Spleen (tissue), 11 donors: ENCODE measurements around the gene GAPVD1. TPM values are rescaled to one million over a fixed set of nuclear protein-coding genes. Genes with fewer than 3 reads are reported as not detected.

Experiments used
- DNase-seq: peaks from one replicate; pipeline ENCODE4 v3.0.0-alpha.2; 2020
- H3K27ac ChIP-seq, 8 donors: fragments of 200-600 bp; sonication (generic) in 7 of 8; 1 replicate in 4 of 8; 2 replicates in 4 of 8; pipeline versions ENCODE4 v1.5.0 to v1.8.0; 2016 to 2021; ENCODE audit warnings: inconsistent platforms in 4 of 8, mild to moderate bottlenecking in 4 of 8, moderate library complexity in 1 of 8
- H3K27me3 ChIP-seq, 7 donors: fragments of 200-600 bp; sonication (generic) in 6 of 7; replicated peaks in 1 of 7; 1 replicate in 4 of 7; 2 replicates in 3 of 7; pipeline versions ENCODE4 v1.5.0 to v1.8.0; 2016 to 2021; ENCODE audit warnings: inconsistent platforms in 3 of 7, mild to moderate bottlenecking in 1 of 7
- H3K36me3 ChIP-seq, 6 donors: fragments of 200-600 bp; sonication (generic) in 5 of 6; 1 replicate in 4 of 6; 2 replicates in 2 of 6; pipeline versions ENCODE4 v1.5.0 to v1.8.0; 2016 to 2021; ENCODE audit warnings: inconsistent platforms in 2 of 6
- H3K4me1 ChIP-seq, 6 donors: fragments of 200-600 bp; sonication (generic) in 5 of 6; 1 replicate in 3 of 6; 2 replicates in 3 of 6; pipeline versions ENCODE4 v1.5.0 to v1.8.0; 2016 to 2021; ENCODE audit warnings: inconsistent platforms in 3 of 6
- H3K4me3 ChIP-seq, 8 donors: fragments of 200-600 bp; sonication (generic) in 7 of 8; 1 replicate in 4 of 8; 2 replicates in 4 of 8; pipeline versions ENCODE4 v1.5.0 to v1.8.0; 2016 to 2021; ENCODE audit warnings: inconsistent platforms in 4 of 8, mild to moderate bottlenecking in 4 of 8, moderate library complexity in 2 of 8
- H3K9me3 ChIP-seq, 8 donors: fragments of 200-600 bp; sonication (generic) in 7 of 8; 1 replicate in 4 of 8; 2 replicates in 4 of 8; pipeline versions ENCODE4 v1.5.0 to v1.8.0; 2016 to 2021; ENCODE audit warnings: inconsistent platforms in 4 of 8
- POLR2A ChIP-seq, 3 donors: fragments of 450-650 bp; IDR thresholded peaks; one replicate each; pipeline ENCODE4 v1.5.1; 2017; ENCODE audit warnings: antibody characterized with exemption in 3 of 3, mild to moderate bottlenecking in 1 of 3
- POLR2AphosphoS5 ChIP-seq, 3 donors: sonication (generic); formaldehyde crosslinking; IDR thresholded peaks; one replicate each; pipeline ENCODE4 v1.5.1; 2017; ENCODE audit warnings: antibody characterized with exemption in 3 of 3
- WGBS, 5 donors: extraction: QIAGEN DNeasy Blood & Tissue Kit in 3 of 5; methylation state at CpG; one replicate each; pipeline versions ENCODE4 v1.1.5 to v1.1.7; 2013 to 2018; 5-methylcytosine and 5-hydroxymethylcytosine counted together
- intact Hi-C: fragments of 100-400 bp; cut with DNase I; formaldehyde crosslinking; loops from one replicate; pipeline ENCODE4 v1.15.0; 2023; ENCODE audit warnings: low total_unique reads
- polyA plus RNA-seq, 3 donors: library from polyadenylated mRNA; stranded (reverse); fragments of 200-250 nt; gene quantifications; one replicate each; pipeline ENCODE4 v1.2.1, GENCODE V29; 2013
- total RNA-seq, 7 donors: library from RNA; depleted of rRNA in 3 of 7; stranded (reverse); fragments of >200 nt in 3 of 7; fragmentation: NEBNext Ultra II Directional in 4 of 7; extraction: Animal tissue kit (Norgen Biotek cat#: 25700) in 4 of 7; gene quantifications; one replicate each; pipeline versions ENCODE4 v1.1.0 to v1.2.1, GENCODE V29; 2016 to 2021
- TF ChIP-seq, protein P1 (sequence below), 11 experiments: fragments of 200-600 bp in 7 of 11; fragments of 450-650 bp in 4 of 11; sonication (generic) in 4 of 11; IDR thresholded peaks in 8 of 11; conservative IDR thresholded peaks in 3 of 11; 1 replicate in 7 of 11; 2 replicates in 4 of 11; pipeline versions ENCODE4 v1.4.0 to v1.8.0; 2016 to 2021; ENCODE audit warnings: antibody characterized with exemption in 11 of 11, inconsistent platforms in 4 of 11, mild to moderate bottlenecking in 1 of 11
- donor health status: healthy with polysubstance abuse.
- donor health status: DM: no; HTN: no; CAD: no; lungs with moderate emphysema.
- donor health status: DM: no; HTN: no; CAD: no.
- donor health status: Bipolar disorder and iron deficiency.
- donor health status: healthy.
- donor health status: DM: no; HTN: no; CAD: no.
- donor health status: DM: yes; HTN: yes; CAD: no.

The GAPVD1 gene
- total and polyA plus RNA-seq, 10 donors = 4.9 to 79.3 (median 61.9) TPM

DNA sequence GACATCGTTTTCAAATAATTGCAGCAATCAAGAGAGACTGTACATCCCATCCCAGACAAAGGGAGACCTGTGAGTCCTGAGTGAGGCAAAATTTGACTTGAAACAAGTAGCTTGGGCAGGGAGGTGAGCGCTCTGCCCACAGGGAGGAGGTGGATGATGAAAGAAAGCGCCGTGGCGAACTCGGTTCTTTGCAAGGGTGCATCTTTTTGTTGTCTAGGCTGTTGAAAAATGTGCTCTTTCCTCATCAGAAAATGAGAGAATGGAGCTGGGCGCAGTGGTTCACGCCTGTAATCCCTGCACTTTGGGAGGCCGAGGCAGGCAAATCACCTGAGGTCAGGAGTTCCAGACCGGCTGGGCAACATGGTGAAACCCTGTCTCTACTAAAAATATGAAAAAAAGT lies 150.5 kb downstream of the GAPVD1 start:
- WGBS, 5 donors = 77 to 87% (median 81%) methylated on average over 10 of the region's 10 CpGs

DNA sequence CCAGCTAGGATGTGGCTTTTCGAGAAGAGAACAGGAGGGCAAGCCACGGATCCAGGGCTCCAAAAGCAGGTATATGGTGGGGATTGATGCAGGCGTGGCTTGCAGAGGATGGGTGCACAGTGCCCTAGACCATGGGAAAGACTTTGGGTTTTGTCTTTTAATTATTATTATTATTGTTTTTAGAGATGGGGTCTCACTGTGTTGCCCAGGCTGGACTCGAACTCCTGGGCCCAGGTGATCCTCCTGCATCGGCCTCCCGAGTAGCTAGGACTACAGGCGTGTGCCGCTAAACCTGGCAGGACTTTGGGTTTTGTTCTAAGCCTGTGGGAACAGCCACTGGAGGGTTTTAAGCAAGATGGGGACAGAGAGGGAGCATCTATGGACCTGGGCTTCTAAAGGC lies 152.0 kb downstream of the GAPVD1 start:
- WGBS, 5 donors = 90 to 97% (median 94%) methylated on average over 8 of the region's 8 CpGs
- H3K27me3 ChIP-seq = peaks cover 0 to 19% (median 5%) of the 10 kb centered on the region in 7 donors
- no peaks in the 10 kb centered on the region for H3K36me3 ChIP-seq
- TF ChIP-seq POLR2AphosphoS5 (IDR thresholded peaks at IDR 0.05) (no peak), POLR2A (IDR thresholded peaks at IDR 0.05) (no peak)
- TF ChIP-seq, protein P1, sequence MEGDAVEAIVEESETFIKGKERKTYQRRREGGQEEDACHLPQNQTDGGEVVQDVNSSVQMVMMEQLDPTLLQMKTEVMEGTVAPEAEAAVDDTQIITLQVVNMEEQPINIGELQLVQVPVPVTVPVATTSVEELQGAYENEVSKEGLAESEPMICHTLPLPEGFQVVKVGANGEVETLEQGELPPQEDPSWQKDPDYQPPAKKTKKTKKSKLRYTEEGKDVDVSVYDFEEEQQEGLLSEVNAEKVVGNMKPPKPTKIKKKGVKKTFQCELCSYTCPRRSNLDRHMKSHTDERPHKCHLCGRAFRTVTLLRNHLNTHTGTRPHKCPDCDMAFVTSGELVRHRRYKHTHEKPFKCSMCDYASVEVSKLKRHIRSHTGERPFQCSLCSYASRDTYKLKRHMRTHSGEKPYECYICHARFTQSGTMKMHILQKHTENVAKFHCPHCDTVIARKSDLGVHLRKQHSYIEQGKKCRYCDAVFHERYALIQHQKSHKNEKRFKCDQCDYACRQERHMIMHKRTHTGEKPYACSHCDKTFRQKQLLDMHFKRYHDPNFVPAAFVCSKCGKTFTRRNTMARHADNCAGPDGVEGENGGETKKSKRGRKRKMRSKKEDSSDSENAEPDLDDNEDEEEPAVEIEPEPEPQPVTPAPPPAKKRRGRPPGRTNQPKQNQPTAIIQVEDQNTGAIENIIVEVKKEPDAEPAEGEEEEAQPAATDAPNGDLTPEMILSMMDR (IDR thresholded peaks at IDR 0.05 in 8 of 11, conservative IDR thresholded peaks at IDR 0.05 in 3 of 11) = no peak
- H3K4me3 ChIP-seq = no peak overlapping the region
- intact Hi-C loops = no loop called here
- H3K27ac ChIP-seq = no peak overlapping the region
- peaks cover 3 to 7% (median 4%) of the 10 kb centered on the region in 6 donors for H3K4me1 ChIP-seq
- H3K9me3 ChIP-seq = no peaks in the 10 kb centered on the region
- DNase-seq = no peak

More for the DNA sequence above, 150.5 kb downstream of the GAPVD1 start:
- no peak overlapping the region for H3K4me3 ChIP-seq
- peaks cover 8 to 21% (median 17%) of the 10 kb centered on the region in 6 donors for H3K4me1 ChIP-seq
- H3K36me3 ChIP-seq = no peaks in the 10 kb centered on the region
- intact Hi-C loops = no loop called here
- no peaks in the 10 kb centered on the region for H3K9me3 ChIP-seq
- TF ChIP-seq POLR2A (IDR thresholded peaks at IDR 0.05) (no peak), POLR2AphosphoS5 (IDR thresholded peaks at IDR 0.05) (no peak)
- TF ChIP-seq, protein P1 (IDR thresholded peaks at IDR 0.05 in 8 of 11, conservative IDR thresholded peaks at IDR 0.05 in 3 of 11) = no peak
- no peak for DNase-seq
- peaks cover 0 to 33% (median 11%) of the 10 kb centered on the region in 7 donors for H3K27me3 ChIP-seq
- H3K27ac ChIP-seq = no peak overlapping the region

DNA sequence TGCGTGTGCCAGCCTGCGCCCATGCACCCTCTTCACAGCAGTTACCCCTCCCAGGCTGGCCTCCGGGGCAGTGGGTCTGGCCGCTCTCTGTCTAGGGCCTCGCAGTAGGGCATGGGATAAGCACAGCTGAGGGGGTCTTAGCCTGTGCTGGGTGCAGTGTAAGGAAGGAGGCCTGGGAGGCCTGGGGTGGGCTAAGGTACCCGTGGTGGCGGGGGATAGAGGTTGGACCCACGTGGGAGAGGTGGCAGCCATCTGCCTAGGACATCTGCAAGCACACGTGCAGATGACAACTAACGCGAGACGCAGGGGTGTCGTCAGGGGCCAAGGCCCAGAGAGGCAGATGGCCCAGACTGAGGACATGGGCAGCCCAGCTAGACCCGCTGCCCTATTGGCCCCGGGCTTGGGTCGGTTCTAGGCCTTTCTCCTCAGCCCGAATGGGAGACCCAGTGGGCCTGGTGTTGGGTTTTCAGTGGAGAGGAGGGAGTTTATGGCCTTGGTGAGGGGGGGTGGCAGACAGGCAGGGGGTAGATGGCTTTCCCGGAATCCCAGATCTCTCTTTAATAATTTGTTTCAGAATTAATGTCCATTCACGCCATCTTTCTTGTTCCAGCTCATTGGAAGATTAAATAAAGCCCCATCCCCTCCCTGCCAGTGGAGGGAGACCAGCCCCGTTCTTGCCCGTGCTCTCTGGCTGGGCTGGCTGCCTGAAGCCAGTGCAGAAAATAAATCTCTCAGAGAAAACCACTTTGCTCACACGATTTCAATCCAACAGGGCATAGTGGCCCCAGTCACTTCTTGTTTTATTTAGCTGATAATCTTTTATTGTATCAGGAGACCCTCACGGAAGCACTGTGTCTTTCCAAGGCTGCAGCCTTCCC lies 154.2 kb downstream of the GAPVD1 start:
- H3K4me3 ChIP-seq = no peak overlapping the region
- WGBS, 5 donors = 87 to 94% (median 88%) methylated on average over 21 to 23 of the region's 23 CpGs
- intact Hi-C loops = no loop called here

DNA sequence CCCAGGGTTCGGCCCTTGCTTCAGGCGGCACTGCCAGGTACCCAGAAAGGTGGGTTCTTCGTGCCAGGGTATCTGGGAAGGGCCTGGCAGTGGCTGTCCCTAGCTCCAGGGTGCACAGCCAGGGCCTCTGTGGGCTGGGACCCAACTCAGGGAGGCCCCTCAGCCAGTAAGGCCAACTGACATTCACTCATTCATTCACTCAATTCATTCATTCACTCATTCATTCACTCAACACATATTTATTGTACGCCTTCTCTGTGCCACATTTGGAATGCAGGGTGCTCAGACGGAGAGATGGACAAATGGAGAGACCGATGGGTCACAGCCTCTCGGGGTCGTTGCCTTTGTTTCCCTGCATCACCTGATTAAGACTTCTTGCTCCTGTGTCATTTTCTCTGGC lies 154.9 kb downstream of the GAPVD1 start:
- H3K4me3 ChIP-seq = no peak overlapping the region
- H3K36me3 ChIP-seq = no peaks in the 10 kb centered on the region
- 94 to 99% (median 95%) methylated on average over 8 of the region's 8 CpGs for WGBS, 5 donors
- no peak for DNase-seq
- H3K9me3 ChIP-seq = no peaks in the 10 kb centered on the region
- intact Hi-C loops = no loop called here
- no peaks in the 10 kb centered on the region for H3K4me1 ChIP-seq
- H3K27me3 ChIP-seq = no peaks in the 10 kb centered on the region
- TF ChIP-seq POLR2A (IDR thresholded peaks at IDR 0.05) = no peak
- TF ChIP-seq POLR2AphosphoS5 (IDR thresholded peaks at IDR 0.05) = no peak
- TF ChIP-seq, protein P1 (IDR thresholded peaks at IDR 0.05 in 8 of 11, conservative IDR thresholded peaks at IDR 0.05 in 3 of 11) = no peak
- H3K27ac ChIP-seq = no peak overlapping the region

More for the DNA sequence above, 154.2 kb downstream of the GAPVD1 start:
- no peak overlapping the region for H3K27ac ChIP-seq
- TF ChIP-seq, protein P1 (IDR thresholded peaks at IDR 0.05 in 8 of 11, conservative IDR thresholded peaks at IDR 0.05 in 3 of 11) = no peak
- TF ChIP-seq POLR2AphosphoS5 (IDR thresholded peaks at IDR 0.05) (no peak), POLR2A (IDR thresholded peaks at IDR 0.05) (no peak)
- DNase-seq = no peak
- H3K27me3 ChIP-seq = peaks cover 0 to 2% (median 0%) of the 10 kb centered on the region in 7 donors
- no peaks in the 10 kb centered on the region for H3K36me3 ChIP-seq
- H3K9me3 ChIP-seq = no peaks in the 10 kb centered on the region
- H3K4me1 ChIP-seq = no peaks in the 10 kb centered on the region
